Neural cell (in vitro differentiated cells): ENCODE measurements around the gene COG5. TPM values are rescaled to one million over a fixed set of nuclear protein-coding genes. Genes with fewer than 3 reads are reported as not detected.

Source experiments
- H2AFZ ChIP-seq: fragments of 200-600, 300-800 bp; sonication (generic), shearing (Covaris generic); 2 replicates; pipeline ENCODE4 v1.6.0; 2014; ENCODE audit warnings: low read depth, mild to moderate bottlenecking, antibody characterized with exemption, low read length, moderate library complexity
- H3F3A ChIP-seq: fragments of 200-600 bp; shearing (Covaris generic); 2 replicates; pipeline ENCODE4 v1.6.1; 2016; ENCODE audit warnings: mild to moderate bottlenecking, moderate library complexity, mixed read lengths, antibody characterized with exemption, low read length; ENCODE audit not compliant: insufficient read depth, poor library complexity, severe bottlenecking
- H3K27ac ChIP-seq: fragments of 200-600, 300-800 bp; sonication (generic), shearing (Covaris generic); 2 replicates; pipeline ENCODE4 v1.5.1; 2014; ENCODE audit warnings: mild to moderate bottlenecking, low read length, moderate library complexity
- H3K27me3 ChIP-seq: fragments of 300-800, 200-600 bp; sonication (generic), shearing (Covaris generic); 2 replicates; pipeline ENCODE4 v1.6.0; 2014; ENCODE audit warnings: mild to moderate bottlenecking, low read depth, low read length, moderate library complexity; ENCODE audit not compliant: insufficient read depth
- H3K36me3 ChIP-seq: fragments of 300-800, 200-600 bp; sonication (generic), shearing (Covaris generic); 2 replicates; pipeline ENCODE4 v1.5.1; 2014; ENCODE audit warnings: mild to moderate bottlenecking, antibody characterized with exemption, low read length, moderate library complexity; ENCODE audit not compliant: insufficient read depth
- H3K4me2 ChIP-seq: fragments of 300-800, 200-600 bp; sonication (generic), shearing (Covaris generic); 2 replicates; pipeline ENCODE4 v1.6.0; 2014; ENCODE audit warnings: mild to moderate bottlenecking, low read length
- H3K4me3 ChIP-seq: fragments of 300-800, 200-600 bp; sonication (generic), shearing (Covaris generic); 2 replicates; pipeline ENCODE4 v1.5.1; 2014; ENCODE audit warnings: mild to moderate bottlenecking, low read length, moderate library complexity
- H3K79me2 ChIP-seq: fragments of 200-600 bp; shearing (Covaris generic); replicated peaks from 2 replicates; pipeline ENCODE4 v1.6.0; 2014; ENCODE audit warnings: mild to moderate bottlenecking, low read length, moderate library complexity; ENCODE audit not compliant: insufficient read depth
- H3K9ac ChIP-seq: fragments of 300-800, 200-600 bp; sonication (generic), shearing (Covaris generic); 2 replicates; pipeline ENCODE4 v1.6.1; 2016; ENCODE audit warnings: mild to moderate bottlenecking, low read length, mixed read lengths
- H3K9me2 ChIP-seq: fragments of 200-600 bp; shearing (Covaris generic); 2 replicates; pipeline ENCODE4 v1.6.1; 2016; ENCODE audit warnings: mild to moderate bottlenecking, low read length, mixed read lengths; ENCODE audit not compliant: insufficient read depth
- H3K9me3 ChIP-seq: fragments of 200-600, 300-800 bp; sonication (generic), shearing (Covaris generic); 2 replicates; pipeline ENCODE4 v1.6.1; 2016; ENCODE audit warnings: mild to moderate bottlenecking, mixed run types, low read length, moderate library complexity, mixed read lengths
- H4K20me1 ChIP-seq: fragments of 200-600 bp; shearing (Covaris generic); 2 replicates; pipeline ENCODE4 v1.6.1; 2016; ENCODE audit warnings: mild to moderate bottlenecking, mixed run types; ENCODE audit not compliant: insufficient read depth
- CTCF ChIP-seq: fragments of 450-650 bp; IDR thresholded peaks from 2 replicates; pipeline ENCODE4 v1.5.1; 2014; ENCODE audit warnings: antibody characterized with exemption, mild to moderate bottlenecking, moderate library complexity; ENCODE audit not compliant: poor library complexity, severe bottlenecking
- EP300 ChIP-seq: fragments of 450-650 bp; conservative IDR thresholded peaks from 2 replicates; pipeline ENCODE4 v1.6.1; 2014; ENCODE audit warnings: antibody characterized with exemption, mild to moderate bottlenecking, moderate library complexity; ENCODE audit not compliant: poor library complexity, severe bottlenecking
- EZH2 ChIP-seq: fragments of 200-600, 300-800 bp; shearing (Covaris generic), sonication (generic); IDR thresholded peaks from 2 replicates; pipeline ENCODE4 v1.6.1; 2014; ENCODE audit warnings: antibody characterized with exemption, low read length, borderline replicate concordance, mild to moderate bottlenecking; ENCODE audit not compliant: insufficient read depth, poor library complexity, severe bottlenecking
- MXI1 ChIP-seq: fragments of 450-650 bp; conservative IDR thresholded peaks from 2 replicates; pipeline ENCODE4 v1.6.1; 2014; ENCODE audit warnings: antibody characterized with exemption, mild to moderate bottlenecking; ENCODE audit not compliant: poor library complexity, severe bottlenecking
- POLR2AphosphoS5 ChIP-seq: IDR thresholded peaks from 2 replicates; pipeline ENCODE4 v1.6.1; 2012
- RAD21 ChIP-seq: fragments of 450-650 bp; conservative IDR thresholded peaks from 2 replicates; pipeline ENCODE4 v1.6.1; 2014; ENCODE audit warnings: antibody characterized with exemption, mild to moderate bottlenecking, moderate library complexity
- REST ChIP-seq: IDR thresholded peaks from 2 replicates; pipeline ENCODE4 v1.6.1; 2012; ENCODE audit warnings: borderline replicate concordance
- SMC3 ChIP-seq: fragments of 450-650 bp; conservative IDR thresholded peaks from 2 replicates; pipeline ENCODE4 v1.6.1; 2014; ENCODE audit warnings: antibody characterized with exemption, mild to moderate bottlenecking, moderate library complexity; ENCODE audit not compliant: poor library complexity
- TAF1 ChIP-seq: IDR thresholded peaks from 2 replicates; pipeline ENCODE4 v1.6.1; 2012; ENCODE audit warnings: low read depth
- polyA plus RNA-seq: library from polyadenylated mRNA; depleted of rRNA; stranded (reverse); fragments of >200 nt; gene quantifications from 2 replicates; pipeline ENCODE4 v1.2.3, GENCODE V29; 2014

Gene COG5
- polyA plus RNA-seq, 1 donor from 2014 or later = 13.3 TPM

DNA sequence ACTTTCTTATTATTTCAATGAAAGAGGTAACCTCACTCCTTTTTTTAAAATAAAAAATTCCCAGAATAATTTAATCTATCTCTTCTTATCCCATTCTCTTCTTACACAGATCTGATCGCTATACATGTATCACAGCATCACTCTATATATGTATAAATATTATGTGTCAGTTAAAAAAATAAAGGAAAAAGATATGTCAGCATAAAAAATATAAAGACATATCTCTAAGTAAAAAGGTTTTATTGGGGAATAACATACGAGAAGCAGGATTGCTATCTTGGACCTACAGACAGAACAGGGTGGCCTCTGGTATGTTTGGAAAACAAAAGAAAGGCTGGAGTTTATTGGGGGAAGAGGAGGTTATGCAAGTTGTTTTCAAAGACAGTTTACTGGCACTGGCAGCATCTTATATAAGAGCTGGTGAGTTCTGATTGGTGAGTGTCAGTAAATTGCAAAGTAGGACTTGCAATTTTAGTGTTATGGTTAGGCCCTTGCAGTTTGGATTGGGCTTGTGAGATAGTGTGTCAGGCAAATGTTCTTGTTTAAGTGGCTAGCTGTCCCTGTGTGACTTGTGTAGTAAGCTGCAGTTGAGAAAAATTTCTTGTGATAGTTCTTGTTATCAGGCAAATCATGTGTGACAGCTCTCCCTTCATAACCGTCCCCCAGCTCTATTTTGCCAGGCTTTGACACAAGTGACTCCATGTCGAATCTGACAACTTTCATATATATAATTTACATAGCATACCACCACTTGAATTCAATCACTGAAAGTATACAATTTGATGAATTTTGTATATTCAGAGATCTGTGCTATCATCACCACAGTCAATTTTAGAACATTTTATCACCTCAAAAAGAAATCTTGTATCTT, 276.7 kb downstream of the COG5 start:
- no peak overlapping the region for H2AFZ ChIP-seq
- no peak overlapping the region for H3K27ac ChIP-seq
- H3K9me3 ChIP-seq = no peaks in the 10 kb centered on the region
- H4K20me1 ChIP-seq = no peaks in the 10 kb centered on the region
- no peaks in the 10 kb centered on the region for H3K79me2 ChIP-seq
- H3K4me2 ChIP-seq = no peak overlapping the region
- TF ChIP-seq POLR2AphosphoS5 = no peak
- TF ChIP-seq EZH2 = no peak
- no peak for TF ChIP-seq CTCF
- H3K4me3 ChIP-seq = no peak overlapping the region
- no peak overlapping the region for H3K9ac ChIP-seq
- no peaks in the 10 kb centered on the region for H3K36me3 ChIP-seq
- no peaks in the 10 kb centered on the region for H3K9me2 ChIP-seq
- H3F3A ChIP-seq = no peaks in the 10 kb centered on the region
- no peaks in the 10 kb centered on the region for H3K27me3 ChIP-seq

- Histone ChIP-seq H3K4me2 (no peak overlapping the region), H3K36me3 (no peaks in the 10 kb centered on the region), H2AFZ (no peak overlapping the region), H3K9me2 (no peaks in the 10 kb centered on the region), H3K27me3 (no peaks in the 10 kb centered on the region), H3K9ac (no peak overlapping the region), H4K20me1 (no peaks in the 10 kb centered on the region), H3K27ac (no peak overlapping the region), H3F3A (no peaks in the 10 kb centered on the region), H3K79me2 (no peaks in the 10 kb centered on the region), H3K9me3 (no peaks in the 10 kb centered on the region), H3K4me3 (no peak overlapping the region)
- TF ChIP-seq RAD21 (no peak), CTCF (no peak), MXI1 (no peak), REST (no peak), SMC3 (no peak), TAF1 (no peak), EP300 (no peak), POLR2AphosphoS5 (no peak), EZH2 (no peak)
Measured at GRCh38 chr7:107284911-107285479, 278.7 kb downstream of the COG5 start.
